GM18867 (cell line): Measurements from ENCODE around the gene SIL1.
"Not testable (repeated sequence)": the region's sequence is repeated elsewhere in the genome, so short reads cannot be mapped to it uniquely, and the experiment has no call there.

ENCODE experiments used
- ATAC-seq: cut with Tn5 transposase; IDR thresholded peaks from one replicate; pipeline ENCODE4 v1.9.1; 2021; ENCODE audit warnings: mild to moderate bottlenecking, moderate library complexity; ENCODE audit not compliant: unreplicated experiment

The SIL1 gene

DNA sequence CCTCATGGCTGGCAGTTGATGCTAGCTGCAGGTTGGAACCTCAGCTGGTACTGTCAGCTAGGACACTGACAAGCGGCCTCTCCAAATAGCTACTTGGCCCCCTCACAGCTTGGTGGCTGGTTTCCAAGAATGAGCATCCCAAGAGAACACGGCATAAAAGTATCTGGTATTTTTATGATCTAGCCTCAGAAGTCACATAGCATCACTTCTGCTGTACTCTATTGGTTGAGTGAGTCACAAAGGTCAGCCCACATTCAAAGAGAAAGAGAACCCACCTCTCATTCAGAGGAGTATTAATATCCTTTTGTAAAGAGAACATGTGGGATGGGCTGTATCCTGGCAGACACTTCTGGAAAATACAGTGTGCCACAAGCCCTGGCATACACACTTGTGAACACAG lies 6.0 kb upstream of the SIL1 start:
- ATAC-seq = no peak

GRCh38 chr5:139199321-139199720 lies 1.2 kb upstream of the SIL1 start:
- ATAC-seq = no peak

DNA sequence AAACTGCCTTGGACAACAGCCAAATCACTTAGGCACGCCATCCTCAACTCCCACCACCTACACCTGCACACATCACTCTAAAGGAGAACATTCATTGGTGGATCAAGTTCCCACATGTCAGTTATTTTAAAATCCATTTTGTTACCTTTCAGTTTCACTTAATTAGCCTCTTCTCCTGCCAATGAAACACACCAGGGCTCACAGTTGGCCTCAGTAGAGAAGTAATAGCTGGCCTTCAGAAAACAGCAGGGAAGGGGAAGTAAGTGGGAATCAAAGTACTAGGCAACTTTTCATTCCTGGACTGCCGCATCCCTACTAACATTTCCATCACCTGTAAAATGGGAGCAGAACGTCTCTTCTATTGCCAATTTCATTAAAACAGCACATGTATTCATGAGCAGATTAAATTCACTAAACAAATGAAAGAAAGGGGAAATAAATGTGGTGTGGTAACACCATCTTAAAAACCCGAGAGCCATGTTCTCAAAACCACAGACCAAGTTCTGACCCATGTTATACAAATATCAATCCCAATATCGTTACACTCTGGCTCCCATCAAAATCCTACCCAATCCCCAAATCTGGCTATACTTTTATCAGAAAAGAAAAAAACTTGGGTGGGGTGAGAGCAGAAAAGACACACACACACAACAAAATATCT lies 1.7 kb downstream of the SIL1 start:
- ATAC-seq = no peak

GRCh38 chr5:139194486-139194885 lies 3.7 kb downstream of the SIL1 start:
- no peak for ATAC-seq

DNA sequence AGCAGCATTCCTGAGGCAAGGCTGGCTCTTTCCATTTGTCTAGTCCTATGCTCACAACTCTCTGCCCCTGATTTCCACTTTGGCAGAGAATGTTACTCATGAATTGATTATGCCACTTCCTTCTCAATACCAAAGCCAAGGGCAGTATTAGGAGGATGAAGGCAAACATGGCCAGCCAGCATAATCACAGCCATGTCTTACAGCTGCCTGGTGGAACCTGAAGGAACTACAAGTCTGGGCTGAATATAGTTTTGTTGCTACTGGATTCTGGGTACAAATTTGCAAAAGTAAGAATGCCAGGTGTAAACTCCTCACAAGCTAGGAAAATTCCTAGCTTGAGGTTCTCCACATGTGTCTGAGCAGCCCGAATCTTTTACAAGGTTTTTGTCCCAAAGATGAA lies 4.2 kb downstream of the SIL1 start:
- no peak for ATAC-seq

GRCh38 chr5:139192906-139193305 lies 5.3 kb downstream of the SIL1 start:
- ATAC-seq = not testable (repeated sequence)

- ATAC-seq = not testable (repeated sequence)
Measured at GRCh38 chr5:139191954-139192353, 6.2 kb downstream of the SIL1 start.

DNA sequence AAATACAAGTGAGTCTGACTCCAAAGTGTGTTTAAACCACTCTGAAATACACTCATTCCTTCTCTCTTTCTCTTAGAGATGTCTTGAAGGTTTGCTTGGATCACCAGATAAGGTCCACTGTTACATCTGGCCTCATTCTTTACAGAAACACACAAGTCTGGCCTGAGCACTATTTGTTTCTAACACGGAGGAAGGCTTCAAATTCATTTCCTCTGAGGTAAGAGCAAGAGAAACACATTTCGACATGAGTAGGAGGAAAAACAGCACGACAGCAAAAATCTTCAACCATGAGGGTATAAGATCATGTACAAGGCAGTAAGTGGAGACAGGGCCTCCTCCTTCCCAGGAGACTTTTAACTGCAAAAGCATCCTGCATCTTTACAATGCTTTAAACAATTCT lies 8.0 kb downstream of the SIL1 start:
- no peak for ATAC-seq

- ATAC-seq = no peak
Measured at GRCh38 chr5:139188558-139189270, 9.5 kb downstream of the SIL1 start.

DNA sequence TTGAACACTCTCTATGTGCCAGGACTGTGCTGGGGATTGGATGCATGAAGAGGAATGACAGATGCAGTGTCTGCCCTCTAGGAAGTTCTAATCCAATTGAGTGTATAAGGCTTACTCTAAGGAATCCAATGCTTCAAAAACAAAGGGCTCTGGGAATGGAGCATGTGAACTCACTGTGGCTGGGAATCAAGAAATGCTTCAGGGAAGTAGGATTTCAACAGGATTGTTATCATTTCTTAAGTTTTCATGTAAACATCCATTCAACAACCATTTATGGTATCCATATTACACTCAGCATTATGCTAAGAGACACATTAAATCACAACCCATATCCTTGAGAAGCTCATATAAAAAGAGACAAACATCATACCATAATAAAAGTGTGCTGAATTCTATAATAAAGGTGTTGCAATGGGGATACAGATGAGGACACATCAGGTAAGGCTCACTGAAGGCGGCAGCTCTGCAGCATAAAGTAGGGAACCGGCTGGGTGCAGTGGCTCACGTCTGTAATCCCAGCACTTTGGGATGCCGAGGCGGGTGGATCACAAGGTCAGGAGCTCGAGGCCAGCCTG lies 11.3 kb downstream of the SIL1 start:
- no peak for ATAC-seq

DNA sequence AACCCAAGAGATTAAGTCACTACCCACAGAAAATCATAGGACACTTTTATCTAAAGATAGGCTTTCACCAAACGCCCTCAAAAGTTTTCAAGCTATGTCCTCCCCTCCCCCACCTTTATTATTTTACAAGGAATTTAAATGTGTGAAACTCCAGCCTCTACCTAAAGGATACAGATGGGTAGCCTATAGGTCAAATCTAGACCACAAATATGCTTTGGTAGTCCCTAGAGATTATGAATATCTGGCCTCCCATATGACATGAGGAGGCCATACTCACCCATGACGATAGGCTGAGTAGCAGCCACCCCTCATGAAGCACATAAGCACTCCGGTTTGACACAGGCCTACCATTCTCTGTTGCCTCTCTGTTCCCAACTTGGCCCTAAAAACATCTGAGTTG lies 11.9 kb downstream of the SIL1 start:
- no peak for ATAC-seq

GRCh38 chr5:139185589-139185988 lies 12.6 kb downstream of the SIL1 start:
- no peak for ATAC-seq

GRCh38 chr5:139183502-139183901 lies 14.7 kb downstream of the SIL1 start:
- ATAC-seq = no peak

DNA sequence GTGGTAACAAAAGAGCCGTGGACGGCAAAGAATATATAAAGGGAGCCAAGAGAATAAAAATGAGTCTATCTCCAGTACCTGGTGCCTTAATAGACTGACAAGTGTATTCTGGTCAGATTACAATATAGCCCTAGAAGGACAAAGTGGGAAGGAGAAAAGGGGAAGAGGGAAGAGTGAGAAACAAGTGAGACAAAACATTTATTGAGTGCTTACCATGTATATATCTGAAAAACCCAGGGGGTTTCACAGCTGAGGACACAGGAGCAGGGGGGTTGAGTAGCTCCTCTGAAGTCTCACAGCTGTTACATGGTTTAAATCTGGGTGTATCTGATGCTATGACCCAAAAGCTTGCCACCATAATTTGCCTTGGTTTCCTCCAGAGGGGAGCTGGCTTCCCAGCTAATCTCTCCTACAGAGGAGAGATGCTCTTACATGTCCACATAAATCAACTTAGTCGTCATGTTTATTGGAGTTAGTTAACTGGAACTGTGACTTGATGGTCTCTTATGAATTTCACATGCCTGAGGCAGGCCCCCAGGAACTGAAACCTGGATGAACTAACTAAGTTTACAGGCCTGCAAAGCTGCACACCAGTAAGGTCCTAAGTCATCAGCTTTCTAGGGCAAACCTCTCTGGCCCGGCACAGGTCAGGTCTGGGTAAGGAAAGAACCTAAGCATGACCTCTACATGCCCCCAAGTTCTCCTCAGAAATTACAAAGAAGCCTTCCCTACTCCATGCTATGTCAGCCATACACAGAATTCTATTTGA lies 15.5 kb downstream of the SIL1 start:
- ATAC-seq = no peak

DNA sequence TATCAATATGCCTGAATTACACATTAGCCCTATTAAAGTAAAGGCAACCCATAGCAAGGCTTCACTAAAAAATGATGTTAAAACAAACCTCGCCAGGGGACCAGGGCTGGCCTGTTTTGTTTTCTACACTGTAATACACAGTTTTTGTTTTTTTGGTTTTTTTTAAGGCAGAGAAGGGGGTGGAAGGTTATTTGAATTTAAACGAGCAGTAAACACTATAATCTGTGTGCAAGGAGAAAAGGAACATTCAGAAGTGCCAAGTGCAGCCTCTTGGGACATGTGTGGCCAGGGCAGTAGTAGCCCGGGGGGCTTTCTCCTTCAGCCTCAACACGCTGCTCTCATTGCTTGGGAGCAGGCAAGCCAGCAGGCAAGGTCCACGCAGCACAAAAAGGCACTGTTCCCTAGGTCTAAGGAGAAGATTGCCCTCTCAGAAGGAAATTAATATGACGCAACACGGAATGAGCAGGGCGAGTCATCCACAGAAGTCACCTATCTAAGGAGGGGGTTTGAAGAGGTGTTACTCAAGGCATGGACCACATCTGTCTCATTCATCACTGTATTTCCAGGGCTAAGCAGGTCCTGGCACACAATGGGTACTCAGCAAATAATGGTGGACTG lies 16.2 kb downstream of the SIL1 start:
- ATAC-seq = no peak

- ATAC-seq = no peak
Measured at GRCh38 chr5:139181322-139181730, 16.8 kb downstream of the SIL1 start.

DNA sequence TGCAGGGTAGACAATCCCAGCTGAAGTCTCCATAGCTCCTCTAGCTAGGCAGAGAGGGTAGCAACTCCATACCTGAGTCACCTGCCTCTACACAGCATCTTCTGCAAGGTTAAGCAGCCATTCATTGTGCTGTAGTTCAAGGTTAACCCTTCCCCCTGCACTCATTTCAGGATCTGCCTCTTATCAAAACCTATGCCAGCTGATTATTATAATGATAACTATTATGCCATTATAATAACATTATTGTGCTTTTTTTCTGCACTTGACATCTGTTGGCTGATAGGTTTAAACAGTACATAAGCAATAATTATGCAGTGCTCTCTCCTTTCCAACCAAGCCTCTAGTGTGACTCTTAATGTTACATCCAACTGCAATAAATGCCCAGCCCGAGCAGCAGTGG lies 17.3 kb downstream of the SIL1 start:
- no peak for ATAC-seq

DNA sequence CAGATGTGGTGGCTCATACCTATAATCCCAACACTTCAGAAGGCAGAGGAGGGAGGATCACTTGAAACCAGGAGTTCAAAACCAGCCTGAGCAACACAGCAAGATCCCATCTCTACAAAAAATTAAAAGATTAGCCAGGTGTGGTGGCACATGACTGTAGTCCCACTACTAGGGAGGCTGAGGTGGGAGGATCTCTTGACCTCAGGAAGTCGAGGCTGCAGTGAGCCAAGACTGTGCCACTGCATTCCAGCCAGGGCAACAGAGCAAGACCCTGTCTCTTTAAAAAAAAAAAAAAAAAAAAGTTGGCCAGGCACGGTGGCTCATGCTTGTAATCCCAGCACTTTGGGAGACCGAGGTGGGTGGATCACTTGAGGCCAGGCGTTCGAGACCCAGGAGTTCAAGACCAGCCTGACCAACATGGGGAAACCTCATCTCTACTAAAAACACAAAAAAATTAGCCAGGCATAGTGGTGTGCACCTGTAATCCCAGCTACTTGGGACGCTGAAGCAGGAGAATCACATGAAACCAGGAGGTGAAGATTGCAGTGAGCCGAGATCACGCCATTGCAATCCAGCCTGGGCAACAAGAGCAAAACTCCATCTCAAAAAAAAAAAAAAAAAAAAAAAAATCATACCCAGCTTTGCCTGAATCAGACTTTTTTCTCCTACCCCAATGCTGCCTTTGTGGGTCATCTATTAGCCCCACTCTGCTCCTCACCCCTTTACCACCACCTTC lies 18.2 kb downstream of the SIL1 start:
- ATAC-seq = not testable (repeated sequence)

- ATAC-seq = no peak
Measured at GRCh38 chr5:139178935-139179334, 19.2 kb downstream of the SIL1 start.

DNA sequence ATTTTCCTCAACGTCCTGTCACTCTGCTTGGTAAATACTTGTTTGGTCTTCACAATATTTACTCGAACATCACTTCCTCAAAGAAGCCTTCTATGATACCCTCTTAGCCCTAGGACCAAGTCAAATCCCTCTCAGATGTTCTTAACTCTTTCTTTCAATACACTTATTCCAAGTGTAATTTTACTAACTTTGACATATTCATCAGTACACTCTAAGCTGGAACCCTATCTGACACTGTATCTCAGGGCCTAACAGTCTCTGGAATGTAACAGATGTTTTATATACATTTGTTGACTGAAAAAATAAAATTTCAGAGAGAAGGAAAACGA lies 19.6 kb downstream of the SIL1 start:
- peak; percentile 8 for ATAC-seq
